Middle frontal gyrus (tissue), 1 donor: ENCODE measurements around the gene AK4.

Source experiments
- DNase-seq: peaks from one replicate; pipeline ENCODE4 v3.0.0-alpha.2; 2015; ENCODE audit warnings: low spot score; ENCODE audit errors: extremely low spot score

The AK4 gene

DNA sequence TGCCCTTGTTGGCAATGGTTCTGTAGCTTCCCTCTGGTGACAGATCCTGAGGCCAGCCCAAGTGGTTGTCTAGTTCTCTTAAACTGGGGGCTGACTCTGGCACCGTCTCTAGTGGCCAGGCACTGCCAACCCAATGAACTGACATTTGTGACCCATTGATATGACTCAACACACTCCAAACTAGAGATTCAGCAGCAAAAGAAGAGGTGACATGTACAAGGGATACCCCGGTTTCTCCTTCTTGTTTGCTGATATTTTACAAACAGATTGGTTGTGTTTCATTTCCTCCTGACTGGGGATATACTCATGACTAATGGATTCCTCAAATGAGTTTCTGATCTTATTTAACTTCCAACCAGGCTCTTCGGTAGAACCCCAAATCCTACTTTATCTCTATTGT, 95.5 kb downstream of the AK4 start:
- no peak for DNase-seq

DNA sequence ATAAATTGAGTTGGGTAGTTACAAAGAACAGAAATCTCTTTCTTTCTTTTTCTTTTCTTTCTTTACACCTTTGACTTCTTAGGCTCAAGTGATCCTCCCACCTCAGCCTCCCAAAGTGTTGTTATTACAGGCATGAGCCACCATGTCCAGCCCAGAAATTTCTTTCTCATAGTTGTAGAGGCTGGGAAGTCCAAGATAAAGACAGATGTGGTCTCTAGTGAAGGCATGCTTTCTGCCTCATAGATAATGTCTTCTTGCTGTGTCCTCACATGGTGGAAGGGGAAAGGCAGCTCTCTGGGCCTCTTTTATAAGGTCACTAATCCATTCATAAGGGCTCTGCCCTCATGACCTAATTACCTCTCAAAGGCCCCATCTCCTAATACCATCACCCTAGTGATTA, 97.3 kb downstream of the AK4 start:
- DNase-seq, result no peak

DNA sequence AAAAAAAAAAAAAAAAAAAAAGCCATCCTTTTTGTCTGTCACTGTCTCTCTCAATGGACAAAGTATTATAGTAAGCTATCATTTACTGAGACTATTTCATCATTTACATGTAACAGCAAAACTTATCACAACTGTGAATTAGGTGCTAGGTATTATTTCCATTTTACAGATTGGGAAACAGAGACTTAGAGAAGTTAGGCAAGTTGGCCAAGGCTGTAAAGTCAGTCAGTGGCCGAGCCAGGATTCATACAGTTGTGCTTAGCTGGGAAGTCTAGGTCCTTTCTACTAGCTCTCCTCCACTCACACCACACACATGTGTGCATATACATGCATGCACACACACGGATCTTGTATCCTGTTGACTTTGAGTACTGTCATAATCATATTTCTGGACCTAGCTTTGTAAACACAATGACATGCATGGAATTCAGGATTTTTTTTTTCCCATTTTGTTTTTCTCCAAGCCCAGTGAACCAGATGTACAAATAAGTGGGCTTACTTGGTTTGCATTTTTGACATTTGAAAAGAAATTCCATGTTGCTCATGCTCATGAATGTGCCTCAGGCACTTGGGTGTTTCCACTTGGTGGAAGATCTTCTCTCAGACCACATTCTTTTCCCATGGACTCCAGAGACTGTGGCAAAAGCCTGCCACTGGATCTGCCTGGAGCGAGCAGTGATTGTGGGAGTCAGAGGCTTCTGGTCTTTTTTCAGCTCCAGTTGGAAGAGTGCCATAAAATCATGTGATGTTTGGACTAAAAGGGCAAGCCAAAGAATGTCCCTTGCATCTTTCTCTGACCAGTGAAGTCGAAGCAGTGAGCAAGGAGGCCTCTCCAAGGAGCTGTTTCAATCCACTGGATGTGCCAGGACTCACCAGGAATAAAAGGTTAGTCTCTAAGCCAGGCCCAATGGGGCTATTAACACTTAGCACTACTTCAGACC, 99.7 kb downstream of the AK4 start:
- peak; percentile 32 for DNase-seq

DNA sequence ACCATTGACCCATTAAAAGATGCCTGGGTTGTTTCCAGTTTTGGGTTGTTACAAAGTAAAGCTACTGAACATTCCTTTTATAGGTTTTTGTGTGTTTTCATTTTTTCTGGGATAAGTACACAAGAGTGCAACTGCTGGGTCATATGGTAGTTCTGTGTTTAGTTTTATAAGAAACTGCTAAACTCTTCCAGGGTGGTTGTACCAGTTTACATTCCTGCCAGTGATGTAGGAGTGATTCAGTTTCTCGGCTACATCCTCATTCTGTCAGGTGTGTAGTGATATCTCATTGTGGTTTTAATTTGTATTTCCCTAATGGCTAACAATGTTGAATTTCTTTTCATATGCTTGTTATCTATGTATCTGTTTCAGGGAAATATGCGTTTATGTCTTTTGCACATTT, 102.8 kb downstream of the AK4 start:
- no peak for DNase-seq

DNA sequence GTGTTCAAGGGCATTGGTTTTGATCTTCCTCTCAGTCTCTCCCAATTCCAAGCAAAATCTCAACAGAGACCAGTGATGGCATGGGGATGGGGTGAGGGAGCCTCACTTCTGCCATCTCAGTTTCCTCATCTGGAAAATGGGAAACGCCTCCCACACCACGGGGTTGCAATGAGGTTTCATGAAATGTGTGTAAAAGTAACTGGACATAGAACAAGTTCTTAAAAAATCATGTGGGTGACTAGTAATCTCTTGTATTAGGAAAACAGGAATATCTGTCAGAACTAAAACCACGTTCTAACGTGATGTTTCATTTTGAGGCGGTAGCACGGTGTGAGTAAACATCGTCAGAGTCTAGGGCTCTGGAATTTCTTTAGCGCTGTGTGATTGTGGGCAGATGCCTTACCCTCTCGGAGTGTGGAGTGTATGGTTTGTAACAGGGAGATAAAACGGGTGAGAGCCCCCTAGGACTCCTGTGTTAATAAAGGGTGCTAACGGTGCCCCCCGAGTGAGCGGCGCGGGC, 105.9 kb downstream of the AK4 start:
- DNase-seq, result no peak

DNA sequence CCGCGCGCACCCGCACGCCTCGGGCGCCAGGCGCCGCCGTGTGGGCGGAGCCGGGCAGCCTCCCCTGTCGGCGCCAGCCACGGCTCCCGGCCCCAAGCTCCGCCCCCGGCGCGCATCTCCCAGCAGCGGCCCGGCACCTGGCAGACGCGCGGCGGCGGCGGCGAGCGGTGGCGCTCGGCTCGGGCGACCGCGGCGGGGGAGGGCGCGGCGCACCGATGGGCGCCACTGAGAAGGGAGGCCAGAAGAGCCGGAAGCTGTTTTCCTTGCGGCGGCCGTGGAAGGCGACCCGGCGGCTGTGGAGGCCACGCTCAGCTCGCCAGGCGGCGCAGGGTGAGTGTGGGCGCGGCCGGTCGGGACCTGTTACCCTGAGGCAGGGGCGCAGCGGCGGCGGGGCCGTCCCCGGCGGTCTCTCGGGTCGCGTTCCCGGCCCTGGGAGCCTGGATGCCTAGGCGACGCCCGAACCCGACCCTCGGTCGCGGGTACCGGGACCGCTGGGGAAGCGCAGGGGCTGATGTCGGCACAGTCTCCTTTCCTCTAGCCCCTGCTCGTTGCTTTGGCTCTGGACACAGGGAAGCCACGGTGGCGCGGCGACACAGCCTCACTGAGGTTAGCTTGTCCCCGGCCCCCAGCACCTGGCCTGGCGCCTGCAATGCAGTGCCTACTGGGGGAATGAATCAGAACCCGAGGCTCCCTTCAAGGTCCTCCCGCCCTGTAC, 106.5 kb downstream of the AK4 start:
- DNase-seq, result peak; percentile 81

DNA sequence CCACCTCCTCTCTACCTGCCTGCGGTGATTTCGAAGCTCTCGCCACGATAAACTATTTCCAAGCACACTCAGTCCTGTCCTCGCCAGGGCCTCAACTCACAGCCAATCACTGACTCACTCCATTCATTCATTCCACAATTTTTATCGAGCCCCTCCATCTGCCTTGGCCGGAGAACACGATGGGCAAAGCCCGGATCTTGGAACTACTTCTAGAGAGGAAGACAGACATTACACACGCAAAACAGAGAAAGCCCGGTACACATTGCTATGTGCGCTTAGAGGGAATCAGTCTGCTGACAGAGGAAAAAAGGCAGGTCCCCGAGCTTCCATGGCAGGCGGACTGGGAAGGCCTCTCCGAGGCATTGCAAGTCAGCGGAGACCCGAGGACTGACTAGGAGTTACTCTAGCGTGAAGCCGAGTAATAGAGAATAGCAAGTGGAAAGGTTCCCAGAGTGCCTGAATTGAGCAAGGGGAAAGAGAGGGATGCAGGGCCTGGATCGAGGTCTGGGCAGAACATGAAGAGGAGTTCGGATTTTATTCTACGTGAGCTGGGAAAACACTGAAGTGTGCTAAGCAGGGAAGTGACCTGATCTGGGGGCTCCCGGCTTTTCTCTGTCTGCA, 107.1 kb downstream of the AK4 start:
- DNase-seq, result peak; percentile 6

DNA sequence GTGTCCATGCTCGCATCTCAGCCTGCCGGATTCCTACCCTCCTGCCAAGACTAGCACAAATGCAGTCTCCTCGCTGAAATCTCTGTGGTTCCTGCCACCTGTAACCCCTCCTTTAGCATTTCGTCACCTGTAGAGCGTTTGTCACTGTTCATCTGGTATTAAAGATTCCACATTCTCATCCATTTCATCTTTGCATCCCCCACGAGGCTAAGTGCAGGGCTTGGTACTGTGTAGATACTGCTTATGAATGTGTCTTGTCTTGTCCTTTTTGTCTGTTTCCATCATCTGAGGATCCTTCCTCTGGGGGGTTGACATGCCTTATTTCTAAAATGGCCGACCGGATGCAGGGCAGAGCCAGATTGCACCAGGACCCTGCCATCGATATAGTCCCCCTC, 107.7 kb downstream of the AK4 start:
- no peak for DNase-seq

DNA sequence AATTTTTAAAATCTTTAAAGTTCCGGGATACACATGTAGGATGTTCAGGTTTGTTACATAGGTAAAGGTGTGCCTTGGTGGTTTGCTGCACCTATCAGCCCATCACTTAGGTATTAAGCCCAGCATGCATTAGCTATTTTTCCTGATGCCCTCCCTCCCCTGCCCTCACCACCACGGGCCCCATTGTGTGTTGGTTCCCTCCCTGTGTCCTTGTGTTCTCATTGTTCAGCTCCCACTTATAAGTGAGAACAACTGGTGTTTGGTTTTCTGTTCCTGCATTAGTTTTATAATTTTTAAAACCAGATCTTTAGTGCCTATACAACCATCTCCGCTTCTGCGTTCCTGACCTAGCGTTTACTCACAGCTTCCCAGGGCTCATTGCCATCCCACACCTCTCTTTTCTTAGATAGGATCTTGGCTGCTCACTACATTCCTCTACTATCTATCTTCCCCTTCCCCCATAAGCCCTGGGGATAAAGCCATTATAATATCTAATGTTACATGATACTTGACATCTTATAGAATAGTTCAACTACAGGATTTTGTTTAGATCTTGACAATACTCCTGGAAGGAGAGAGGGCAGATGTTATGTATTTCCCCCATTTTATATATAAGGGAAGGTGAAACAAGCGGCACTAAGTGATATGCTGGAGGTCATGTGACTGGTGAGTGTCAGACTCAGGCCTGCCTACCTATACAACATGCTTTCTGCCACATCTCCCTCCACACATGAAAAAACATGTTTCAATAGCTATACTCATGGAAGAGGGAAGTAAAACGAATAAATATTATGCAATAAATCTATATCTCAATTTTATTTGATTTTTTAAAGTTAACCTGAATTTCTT, 109.1 kb downstream of the AK4 start:
- DNase-seq, result no peak

DNA sequence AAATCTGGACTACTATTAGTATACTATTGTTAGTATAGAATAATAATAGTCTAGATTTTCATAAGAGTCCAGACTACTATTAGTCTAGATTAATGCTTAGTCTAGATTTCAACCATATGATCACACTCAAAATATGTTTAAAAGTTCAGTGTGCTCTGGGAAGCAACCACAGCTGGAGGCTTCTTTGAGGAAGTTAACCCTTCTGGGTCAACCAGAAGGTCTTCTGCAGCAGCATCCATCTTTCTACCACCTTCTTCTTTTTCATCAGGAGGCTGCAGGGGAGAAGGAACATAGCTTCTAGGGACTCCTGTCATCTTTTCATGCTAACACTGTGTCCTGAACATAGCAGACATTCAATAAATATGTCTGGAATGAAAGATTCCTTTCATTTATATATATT, 110.1 kb downstream of the AK4 start:
- DNase-seq, result no peak

DNA sequence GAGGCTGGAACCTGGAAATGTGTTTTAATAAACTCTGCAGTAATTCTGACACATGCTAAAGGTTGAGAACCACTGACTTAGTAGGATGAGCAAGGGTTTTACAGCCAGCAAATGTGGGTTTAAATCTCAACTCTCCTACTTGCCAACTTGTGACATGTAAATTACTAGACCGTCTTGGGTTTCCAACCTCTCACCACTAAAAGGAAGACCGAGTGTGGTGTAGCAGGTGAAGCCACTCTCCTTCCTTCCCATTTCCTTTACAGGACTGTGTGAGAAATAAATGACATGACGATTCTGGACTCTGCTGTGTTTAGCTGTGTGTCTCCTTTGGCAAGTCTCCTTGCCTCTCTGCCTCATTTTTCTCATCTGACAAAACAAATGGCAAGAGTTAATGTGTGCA, 111.8 kb downstream of the AK4 start:
- no peak for DNase-seq

DNA sequence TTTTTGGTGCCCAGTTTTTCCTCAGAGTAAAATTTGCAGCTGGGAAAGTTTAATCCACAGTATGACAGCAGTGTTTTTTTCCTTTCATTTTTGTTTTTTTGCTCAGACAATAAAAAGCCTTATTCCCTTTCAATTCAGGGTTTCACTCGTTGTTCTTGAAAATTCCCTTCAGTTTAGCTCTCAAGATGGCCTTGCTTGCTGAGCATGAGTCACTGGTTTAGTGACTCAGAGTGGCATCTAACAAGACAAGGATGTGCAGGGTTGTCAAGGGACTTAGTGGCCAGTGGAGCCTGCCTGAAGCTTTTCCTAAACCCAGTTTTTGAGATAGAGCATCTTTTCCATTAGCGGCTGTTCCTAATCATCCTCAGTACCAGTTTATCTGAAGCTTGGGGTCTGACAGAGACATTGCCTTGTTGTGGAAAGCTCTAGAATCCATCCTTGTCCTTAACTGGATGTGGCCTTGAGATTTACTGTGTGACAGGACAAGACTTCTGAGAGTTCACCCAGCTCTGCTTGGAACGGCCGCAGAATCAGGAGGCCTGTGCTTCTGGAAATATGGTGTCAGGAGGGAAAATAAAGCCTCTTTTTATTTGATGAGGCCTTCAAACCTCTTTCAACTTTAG, 113.0 kb downstream of the AK4 start:
- peak; percentile 6 for DNase-seq

DNA sequence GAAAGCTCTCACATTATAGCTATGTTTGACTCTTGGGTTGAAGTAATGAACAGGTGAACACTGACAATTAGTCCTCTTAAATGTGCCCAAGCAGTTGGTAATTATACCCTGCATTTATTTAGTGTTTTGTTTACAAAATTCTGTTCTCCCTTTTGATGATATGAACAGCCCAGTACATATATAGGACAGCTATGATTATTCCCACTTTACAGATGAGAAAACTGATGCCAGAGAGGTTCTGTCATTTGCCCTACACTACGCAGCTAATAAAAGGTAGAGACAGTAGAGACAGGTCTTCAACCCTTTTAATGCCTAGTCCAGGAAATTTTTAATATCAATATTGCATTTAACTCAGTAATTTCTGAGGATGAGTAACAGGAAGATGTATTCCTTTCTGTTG, 115.3 kb downstream of the AK4 start:
- no peak for DNase-seq

DNA sequence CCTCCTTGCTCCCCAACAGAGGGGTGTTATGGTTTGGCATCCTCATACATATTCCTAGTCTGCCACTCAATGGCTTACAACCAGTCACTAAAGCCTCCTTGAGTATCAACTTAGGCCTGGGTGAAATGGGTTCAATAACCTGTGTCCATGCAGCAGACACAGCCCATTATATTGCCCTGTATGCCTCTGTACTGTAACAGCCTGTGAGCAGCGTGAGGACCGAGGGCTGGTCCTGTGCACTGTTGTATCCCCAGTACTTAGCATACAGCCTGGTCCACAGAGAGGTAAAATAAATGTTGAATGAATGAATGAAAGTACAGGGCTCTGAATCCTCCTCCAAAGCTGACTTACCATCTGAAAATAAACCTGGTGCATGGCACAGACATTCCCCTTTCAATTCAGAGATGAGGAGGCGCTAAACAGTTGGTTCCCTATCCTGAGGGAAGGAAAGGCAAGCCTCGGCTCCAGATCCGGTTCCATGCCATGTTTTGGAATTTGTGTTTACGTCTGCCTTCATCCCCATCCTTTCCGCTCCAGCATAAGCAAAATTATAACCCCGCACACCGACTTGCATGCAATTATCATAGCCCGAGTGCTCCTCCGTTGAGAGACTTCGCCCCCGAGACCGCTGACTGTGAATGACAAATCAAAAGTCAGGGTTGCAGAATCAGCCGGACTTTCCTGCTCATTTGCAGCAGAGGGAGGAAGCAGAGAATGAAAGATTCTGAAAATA, 116.4 kb downstream of the AK4 start:
- DNase-seq, result peak; percentile 85

DNA sequence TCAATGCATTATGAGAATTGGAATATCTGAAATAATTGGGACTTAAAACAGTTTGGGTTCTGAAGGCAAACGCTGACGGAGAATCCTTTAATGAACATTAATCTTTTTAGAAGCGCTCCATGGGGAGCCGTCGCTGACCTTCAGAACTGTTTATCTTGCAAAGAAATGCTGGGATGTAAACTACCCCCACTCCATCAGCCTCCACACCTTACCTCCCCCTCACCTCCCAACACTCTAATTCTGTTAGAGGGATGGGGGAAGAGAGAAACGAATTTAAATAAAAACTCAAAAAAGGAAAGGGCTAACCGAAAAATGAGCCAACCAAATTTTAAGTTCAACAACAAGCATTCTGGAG, 117.3 kb downstream of the AK4 start:
- no peak for DNase-seq

DNA sequence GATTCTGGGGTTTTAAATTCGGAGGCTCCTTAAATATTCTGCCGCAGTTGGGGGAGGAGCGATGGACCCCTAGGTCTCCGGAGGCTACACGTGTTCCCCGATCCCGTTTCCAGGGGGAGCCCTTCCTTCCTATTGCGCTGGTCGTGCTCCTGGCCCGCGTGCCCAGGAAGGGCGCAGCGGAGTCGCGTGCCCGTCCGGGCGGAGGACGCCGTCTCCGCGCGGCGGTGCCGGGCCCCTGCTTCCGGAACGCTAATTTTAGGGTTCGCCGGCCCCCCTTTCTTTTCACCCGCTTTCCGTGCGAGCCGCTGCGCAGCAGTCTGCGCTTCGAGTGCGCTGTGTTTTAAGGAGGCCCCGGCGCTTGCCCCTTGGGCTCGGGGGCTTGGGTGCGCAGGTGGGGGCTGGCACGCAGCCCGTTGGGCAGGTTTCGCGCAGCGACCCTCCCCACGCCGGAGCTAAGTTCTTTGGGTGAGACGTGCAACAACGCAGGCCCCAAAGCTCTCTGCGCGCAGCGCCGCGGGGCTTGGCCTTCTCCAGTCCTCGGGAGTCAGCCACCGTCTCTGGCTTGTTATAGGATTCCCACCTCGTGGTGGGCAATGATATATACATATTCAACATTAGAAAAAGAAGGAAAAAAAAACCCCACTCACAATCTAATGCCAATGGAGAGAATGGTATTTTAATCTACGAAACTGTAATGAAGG, 117.8 kb downstream of the AK4 start:
- peak; percentile 37 for DNase-seq

DNA sequence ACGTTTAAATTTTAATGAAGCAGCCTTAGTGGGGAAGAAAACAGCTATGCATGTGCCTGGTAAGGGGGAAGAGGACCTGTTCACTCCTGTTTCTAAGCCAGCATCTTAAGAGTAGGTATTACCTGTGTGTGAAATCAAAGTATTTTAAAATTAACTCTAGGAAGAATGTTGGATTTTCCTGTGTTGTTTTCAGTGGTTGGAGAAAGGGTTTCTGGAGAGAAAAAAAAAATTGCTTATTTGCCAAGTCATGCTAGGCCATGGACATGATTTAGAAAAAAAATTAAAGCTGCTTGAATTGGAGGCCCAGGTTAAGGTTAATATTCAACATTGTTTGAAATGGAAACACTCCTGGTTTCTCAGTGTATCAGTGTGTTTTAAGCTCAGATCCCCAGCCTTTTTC, 118.5 kb downstream of the AK4 start:
- DNase-seq, result no peak

DNA sequence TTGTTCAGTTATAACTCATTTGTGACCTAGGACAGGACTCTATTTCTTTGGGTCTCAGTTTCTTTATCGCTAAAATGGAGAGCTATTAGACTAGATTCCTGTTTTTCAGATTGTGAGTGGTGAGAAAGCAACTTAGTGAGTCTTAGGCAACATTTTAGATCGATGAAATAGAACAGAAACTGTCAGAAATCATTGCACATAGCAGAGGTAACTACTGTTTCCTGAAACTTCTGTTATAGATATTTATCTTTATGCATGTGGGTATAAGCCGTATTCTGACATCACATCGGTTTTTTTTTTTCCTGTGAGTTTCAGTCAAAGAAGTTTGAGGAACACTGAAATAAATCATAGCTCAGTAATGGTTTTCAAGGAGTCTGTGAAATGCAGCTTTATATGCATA, 119.3 kb downstream of the AK4 start:
- DNase-seq, result no peak

DNA sequence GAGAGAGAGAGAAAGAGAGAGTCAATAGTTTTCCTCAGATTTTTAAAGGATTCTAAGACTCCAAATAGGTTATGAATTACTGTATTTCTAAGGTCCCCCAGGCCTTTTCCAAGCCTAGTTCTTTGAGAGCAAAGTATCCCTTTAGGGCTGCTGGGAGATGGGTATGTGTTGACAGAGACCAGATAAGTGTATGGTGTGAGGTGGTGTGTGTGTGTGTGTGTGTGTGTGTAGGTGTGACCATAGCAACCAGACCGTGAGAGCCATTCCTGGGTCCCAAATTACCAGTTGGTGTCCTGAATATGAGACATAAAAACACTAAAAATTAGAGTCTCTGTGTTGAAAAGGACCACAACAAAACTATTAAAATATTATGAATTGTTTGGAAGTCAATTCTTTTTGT, 119.7 kb downstream of the AK4 start:
- no peak for DNase-seq
